K562 (cell line): ENCODE data around the gene MRPL10. TPM values are rescaled to one million over a fixed set of nuclear protein-coding genes. Genes with fewer than 3 reads are reported as not detected.
A peak's percentile ranks its signal among the peaks of the same experiment; 100 is the strongest.

Experiments
- CBX3 ChIP-seq, 2 experiments: IDR thresholded peaks; 1 replicate in 1 of 2; 2 replicates in 1 of 2; pipeline ENCODE4 v1.6.1; 2012; ENCODE audit warnings: inconsistent platforms in 2 of 2, low read length in 2 of 2, borderline replicate concordance in 1 of 2, control low read depth in 1 of 2
- CEBPZ ChIP-seq: fragments of 150-350 bp; IDR thresholded peaks from 2 replicates; pipeline ENCODE4 v1.6.1; 2014; ENCODE audit warnings: low read depth, mild to moderate bottlenecking, low read length, borderline replicate concordance
- MCM2 ChIP-seq: fragments of 450-650 bp; IDR thresholded peaks from 2 replicates; pipeline ENCODE4 v1.6.1; 2017; ENCODE audit warnings: low read depth, mild to moderate bottlenecking
- PREB ChIP-seq: sonication (generic); formaldehyde crosslinking; IDR thresholded peaks from 2 replicates; pipeline ENCODE4 v1.8.1; 2023; ENCODE audit warnings: mild to moderate bottlenecking, missing genetic modification reagents
- SMAD2 ChIP-seq: fragments of 150-350 bp; IDR thresholded peaks from 2 replicates; pipeline ENCODE4 v1.6.1; 2014; ENCODE audit warnings: low read depth, mild to moderate bottlenecking, low read length
- STAT6 ChIP-seq: sonication (generic); formaldehyde crosslinking; IDR thresholded peaks from 2 replicates; pipeline ENCODE4 v1.8.1; 2023; ENCODE audit warnings: mild to moderate bottlenecking, missing genetic modification reagents
- TAL1 ChIP-seq: fragments of 450-650 bp; IDR thresholded peaks from 2 replicates; pipeline ENCODE4 v1.6.1; 2016; ENCODE audit warnings: mild to moderate bottlenecking
- ZC3H11A ChIP-seq: IDR thresholded peaks from 2 replicates; pipeline ENCODE4 v1.6.1; 2012; ENCODE audit warnings: low read depth, low read length, improper control_type of control experiment
- ZNF280B ChIP-seq: fragments of 250-450 bp; sonication (Bioruptor Pico); IDR thresholded peaks from 2 replicates; pipeline ENCODE4 v1.5.1; 2021; ENCODE audit warnings: mild to moderate bottlenecking
- ZNF324 ChIP-seq: fragments of 250-450 bp; sonication (Bioruptor Pico); IDR thresholded peaks from 2 replicates; pipeline ENCODE4 v1.4.0; 2020; ENCODE audit warnings: mild to moderate bottlenecking
- polyA plus RNA-seq, 8 experiments: library from polyadenylated mRNA; depleted of rRNA in 4 of 8; stranded (reverse) in 5 of 8; unstranded in 3 of 8; fragments of >200 nt; fragmentation: Nextera tagmentation in 2 of 8; fragmentation: Illumina TruSeq in 1 of 8; extraction: Ambion mirVana in 2 of 8; extraction: Trizol in 1 of 8; gene quantifications; 2 replicates each; pipeline versions ENCODE4 v1.2.1 to v1.2.3, GENCODE V29; 2011 to 2014; ENCODE audit warnings: inconsistent platforms in 1 of 8, missing spikeins in 1 of 8
- total RNA-seq, 7 experiments: library from RNA; depleted of rRNA in 6 of 7; stranded (reverse); fragments of >200 nt in 6 of 7; fragmentation: Illumina TruSeq in 2 of 7; extraction: Trizol in 2 of 7; gene quantifications; 2 replicates each; pipeline versions ENCODE4 v1.2.1 to v1.2.3, GENCODE V29; 2011 to 2021; ENCODE audit warnings: low replicate concordance in 1 of 7
- TF ChIP-seq, protein P1 (sequence below): sonication (generic); formaldehyde crosslinking; IDR thresholded peaks from 2 replicates; pipeline ENCODE4 v1.9.0; 2022; ENCODE audit warnings: mild to moderate bottlenecking, missing genetic modification reagents
- TF ChIP-seq, protein P2 (sequence below): fragments of 450-650 bp; conservative IDR thresholded peaks from 2 replicates; pipeline ENCODE4 v1.6.1; 2016; ENCODE audit warnings: missing genetic modification characterization, low read depth, mild to moderate bottlenecking, missing compliant biosample characterization, moderate library complexity

MRPL10 gene
- total and polyA plus RNA-seq, 9 of the 15 experiments (the other 6 are each of a cell fraction or from before 2014, with no cell fraction given), result 27.8 to 105 (median 67.3) TPM

GRCh38 chr17:47831003-47831933 lies at the start of gene MRPL10, which contains the start of gene LRRC46 (continued):
- TF ChIP-seq CEBPZ (no peak), PREB (CRISPR knock-in tag) (no peak), STAT6 (CRISPR knock-in tag) (peak; percentile 83; the same call in 1 of the 2 replicates), ZC3H11A (no peak), CBX3 (IDR thresholded peaks at IDR 0.05; ENCODE audit: borderline replicate concordance in 1 of 2, low read length in 2 of 2) (peak in 1 of 2 experiments; percentile 3; a peak in 1 of 3 replicates), TAL1 (no peak), ZNF324 (CRISPR knock-in tag) (no peak), MCM2 (no peak; the same call in 1 of the 2 replicates), ZNF280B (CRISPR knock-in tag) (no peak), SMAD2 (no peak)
- TF ChIP-seq, protein P1, sequence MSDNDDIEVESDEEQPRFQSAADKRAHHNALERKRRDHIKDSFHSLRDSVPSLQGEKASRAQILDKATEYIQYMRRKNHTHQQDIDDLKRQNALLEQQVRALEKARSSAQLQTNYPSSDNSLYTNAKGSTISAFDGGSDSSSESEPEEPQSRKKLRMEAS (CRISPR knock-in tag), result peak; percentile 70
- TF ChIP-seq, protein P2, sequence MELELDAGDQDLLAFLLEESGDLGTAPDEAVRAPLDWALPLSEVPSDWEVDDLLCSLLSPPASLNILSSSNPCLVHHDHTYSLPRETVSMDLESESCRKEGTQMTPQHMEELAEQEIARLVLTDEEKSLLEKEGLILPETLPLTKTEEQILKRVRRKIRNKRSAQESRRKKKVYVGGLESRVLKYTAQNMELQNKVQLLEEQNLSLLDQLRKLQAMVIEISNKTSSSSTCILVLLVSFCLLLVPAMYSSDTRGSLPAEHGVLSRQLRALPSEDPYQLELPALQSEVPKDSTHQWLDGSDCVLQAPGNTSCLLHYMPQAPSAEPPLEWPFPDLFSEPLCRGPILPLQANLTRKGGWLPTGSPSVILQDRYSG (tag), result no peak
